Superior temporal gyrus (tissue), 1 donor: ENCODE data around the gene ABCA2.
A peak's percentile ranks its signal among the peaks of the same experiment; 100 is the strongest.
"Not testable (repeated sequence)": the region's sequence is repeated elsewhere in the genome, so short reads cannot be mapped to it uniquely, and the experiment has no call there.

Experiments used
- DNase-seq: peaks from one replicate; pipeline ENCODE4 v3.0.0-alpha.2; 2016; ENCODE audit errors: extremely low spot score

The ABCA2 gene

GRCh38 chr9:137045294-137046087 lies 17.5 kb upstream of the ABCA2 start:
- DNase-seq: peak; percentile 29

- no peak for DNase-seq
Observed at GRCh38 chr9:137044502-137045177, 16.6 kb upstream of the ABCA2 start.

GRCh38 chr9:137044037-137044436 lies 16.0 kb upstream of the ABCA2 start:
- no peak for DNase-seq

- no peak for DNase-seq
Observed at GRCh38 chr9:137042751-137043727, 15.0 kb upstream of the ABCA2 start.

- DNase-seq: no peak
Observed at GRCh38 chr9:137041124-137041523, 13.1 kb upstream of the ABCA2 start.

GRCh38 chr9:137040568-137040967 lies 12.5 kb upstream of the ABCA2 start:
- no peak for DNase-seq

- no peak for DNase-seq
Observed at GRCh38 chr9:137039611-137040366, 11.8 kb upstream of the ABCA2 start.

GRCh38 chr9:137038916-137039315 lies 10.9 kb upstream of the ABCA2 start:
- DNase-seq: no peak

GRCh38 chr9:137037483-137037882 lies 9.4 kb upstream of the ABCA2 start:
- DNase-seq: no peak

- DNase-seq: no peak
Observed at GRCh38 chr9:137037035-137037434, 9.0 kb upstream of the ABCA2 start.

GRCh38 chr9:137035937-137036336 lies 7.9 kb upstream of the ABCA2 start:
- DNase-seq: no peak

GRCh38 chr9:137035507-137035834 lies 7.4 kb upstream of the ABCA2 start:
- DNase-seq: no peak

GRCh38 chr9:137034709-137035506 lies 6.9 kb upstream of the ABCA2 start:
- peak; percentile 92 for DNase-seq

- DNase-seq: no peak
Observed at GRCh38 chr9:137034039-137034708, 6.1 kb upstream of the ABCA2 start.

GRCh38 chr9:137033481-137033880 lies 5.4 kb upstream of the ABCA2 start:
- DNase-seq: not testable (repeated sequence)

- DNase-seq: no peak
Observed at GRCh38 chr9:137032858-137033257, 4.8 kb upstream of the ABCA2 start.

- no peak for DNase-seq
Observed at GRCh38 chr9:137031904-137032640, 4.0 kb upstream of the ABCA2 start, which contains the start of gene FUT7. FUT7 (minus strand) TSS chr9:137032088; CDS start chr9:137031991, 97 bp downstream.

- DNase-seq: no peak
Observed at GRCh38 chr9:137030538-137031527, 2.8 kb upstream of the ABCA2 start.
